ENCODE results near the gene ST7.

GRCh38 chr7:117021366-117021765, 68.1 kb downstream of the ST7 start:
- TF ChIP-seq CTCF (conservative IDR thresholded peaks at IDR 0.05; ENCODE audit: low read length): no peak
- TF ChIP-seq EZH2phosphoT487 (IDR thresholded peaks at IDR 0.05; ENCODE audit: borderline replicate concordance, low read depth, low read length): no peak

Data from OCI-LY7 (cell line).